Astrocyte (in vitro differentiated cells and primary cell): ENCODE measurements around the gene SH3BGRL2. TPM values are rescaled to one million over a fixed set of nuclear protein-coding genes. Genes with fewer than 3 reads are reported as not detected.
"Not testable (repeated sequence)": the region's sequence is repeated elsewhere in the genome, so short reads cannot be mapped to it uniquely, and the experiment has no call there.

Source experiments
- DNase-seq: peaks from one replicate; pipeline ENCODE4 v3.0.0-alpha.2; 2010; ENCODE audit warnings: low read depth
- FAIRE-seq: peaks from 2 replicates; lab custom pipeline; 2011; peaks lifted over from hg19 to GRCh38; lab: Jason Lieb, UNC
- H2AFZ ChIP-seq: 2 replicates; pipeline ENCODE4 v1.6.0; 2012; ENCODE audit warnings: low read depth, low read length, inconsistent platforms
- H3K27ac ChIP-seq: 2 replicates; pipeline ENCODE4 v1.5.1; 2011; ENCODE audit warnings: low read depth, low read length, inconsistent platforms
- H3K27me3 ChIP-seq: 2 replicates; pipeline ENCODE4 v1.6.0; 2011; ENCODE audit warnings: low read length, inconsistent platforms; ENCODE audit not compliant: insufficient read depth
- H3K36me3 ChIP-seq: 2 replicates; pipeline ENCODE4 v1.5.1; 2011; ENCODE audit warnings: low read length, inconsistent platforms; ENCODE audit not compliant: insufficient read depth
- H3K4me1 ChIP-seq: 2 replicates; pipeline ENCODE4 v1.5.1; 2011; ENCODE audit warnings: low read length, inconsistent platforms; ENCODE audit not compliant: insufficient read depth
- H3K4me2 ChIP-seq: 2 replicates; pipeline ENCODE4 v1.6.0; 2012; ENCODE audit warnings: low read length, inconsistent platforms
- H3K4me3 ChIP-seq: 2 replicates; pipeline ENCODE4 v1.5.1; 2011; ENCODE audit warnings: low read depth, mild to moderate bottlenecking, low read length, inconsistent platforms; ENCODE audit not compliant: insufficient read depth
- H3K79me2 ChIP-seq: 2 replicates; pipeline ENCODE4 v1.6.0; 2012; ENCODE audit warnings: mild to moderate bottlenecking, low read length, inconsistent platforms; ENCODE audit not compliant: insufficient read depth
- H3K9ac ChIP-seq: 2 replicates; pipeline ENCODE4 v1.6.0; 2012; ENCODE audit warnings: mild to moderate bottlenecking, low read length, inconsistent platforms
- H3K9me3 ChIP-seq: 2 replicates; pipeline ENCODE4 v1.5.1; 2012; ENCODE audit warnings: low read depth, mild to moderate bottlenecking, low read length, inconsistent platforms; ENCODE audit not compliant: insufficient read depth
- H4K20me1 ChIP-seq: 2 replicates; pipeline ENCODE4 v1.6.0; 2012; ENCODE audit warnings: low read length, inconsistent platforms; ENCODE audit not compliant: insufficient read depth
- H3K27ac Mint-ChIP-seq: one replicate; pipeline ENCODE4 v1.8.0; 2021; ENCODE audit warnings: mild to moderate bottlenecking, mixed read lengths; ENCODE audit not compliant: unreplicated experiment
- H3K27me3 Mint-ChIP-seq: one replicate; pipeline ENCODE4 v1.8.0; 2021; ENCODE audit warnings: low read depth, mixed read lengths; ENCODE audit not compliant: unreplicated experiment
- H3K36me3 Mint-ChIP-seq: one replicate; pipeline ENCODE4 v1.8.0; 2021; ENCODE audit warnings: low read depth, mixed read lengths; ENCODE audit not compliant: unreplicated experiment
- H3K4me1 Mint-ChIP-seq: one replicate; pipeline ENCODE4 v1.8.0; 2021; ENCODE audit warnings: low read depth, mixed read lengths; ENCODE audit not compliant: unreplicated experiment
- H3K4me3 Mint-ChIP-seq: one replicate; pipeline ENCODE4 v1.8.0; 2021; ENCODE audit warnings: mild to moderate bottlenecking, moderate library complexity, mixed read lengths; ENCODE audit not compliant: unreplicated experiment
- H3K9me3 Mint-ChIP-seq: one replicate; pipeline ENCODE4 v1.8.0; 2021; ENCODE audit warnings: mild to moderate bottlenecking, mixed read lengths; ENCODE audit not compliant: unreplicated experiment
- CTCF ChIP-seq: IDR thresholded peaks from 2 replicates; pipeline ENCODE4 v1.5.1; 2011; ENCODE audit warnings: low read depth, mild to moderate bottlenecking, inconsistent platforms, low read length, moderate library complexity; ENCODE audit not compliant: insufficient read depth
- EZH2 ChIP-seq: IDR thresholded peaks from 2 replicates; pipeline ENCODE4 v1.6.1; 2012; ENCODE audit warnings: mild to moderate bottlenecking, low read length, inconsistent platforms; ENCODE audit not compliant: insufficient read depth
- total RNA-seq: library from RNA; stranded (reverse); gene quantifications from 2 replicates; pipeline ENCODE4 v1.2.1, GENCODE V29; 2021

The SH3BGRL2 gene
- total RNA-seq, 1 donor from 2014 or later = 15.9 TPM

- FAIRE-seq (no peak), DNase-seq (no peak)
- H3K4me1 Mint-ChIP-seq = no peaks in the 10 kb centered on the region
- H3K79me2 ChIP-seq = no peaks in the 10 kb centered on the region
- H3K9ac ChIP-seq = no peak overlapping the region
- no peak overlapping the region for H3K4me2 ChIP-seq
- H2AFZ ChIP-seq = no peak overlapping the region
- no peaks in the 10 kb centered on the region for H3K27me3 ChIP-seq
- no peaks in the 10 kb centered on the region for H4K20me1 ChIP-seq
- no peaks in the 10 kb centered on the region for H3K4me1 ChIP-seq
- H3K27me3 Mint-ChIP-seq = no peaks in the 10 kb centered on the region
- H3K27ac Mint-ChIP-seq = no peak overlapping the region
- H3K36me3 ChIP-seq = no peaks in the 10 kb centered on the region
- H3K36me3 Mint-ChIP-seq = no peaks in the 10 kb centered on the region
- H3K9me3 Mint-ChIP-seq = no peaks in the 10 kb centered on the region
- TF ChIP-seq CTCF (no peak), EZH2 (no peak)
- H3K4me3 ChIP-seq = no peak overlapping the region
- no peaks in the 10 kb centered on the region for H3K9me3 ChIP-seq
- H3K27ac ChIP-seq = no peak overlapping the region
- H3K4me3 Mint-ChIP-seq = no peak overlapping the region
Measured at GRCh38 chr6:79742030-79742429, 110.9 kb downstream of the SH3BGRL2 start.

DNA sequence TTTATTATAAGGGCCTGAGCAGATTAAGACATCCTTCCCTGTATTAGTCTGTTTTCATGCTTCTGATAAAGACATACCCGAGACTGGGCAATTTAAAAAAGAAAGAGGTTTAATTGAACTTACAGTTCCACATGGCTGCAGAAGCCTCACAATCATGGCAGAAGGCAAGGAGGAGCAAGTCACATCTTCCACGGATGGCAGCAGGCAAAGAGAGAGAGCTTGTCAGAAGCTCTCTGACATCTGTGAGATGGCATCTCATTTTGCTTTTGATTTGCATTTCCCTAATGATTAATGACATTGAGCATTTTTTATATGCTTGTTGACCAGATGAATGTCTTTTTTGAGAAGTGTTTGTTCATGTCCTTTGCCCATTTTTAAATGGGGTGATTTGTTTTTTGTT lies 114.2 kb downstream of the SH3BGRL2 start:
- H4K20me1 ChIP-seq, H3K4me3 Mint-ChIP-seq, FAIRE-seq, H3K36me3 ChIP-seq, H3K27me3 ChIP-seq, DNase-seq, H3K27ac ChIP-seq, H3K9ac ChIP-seq, H3K27ac Mint-ChIP-seq, H3K4me2 ChIP-seq, H3K4me1 ChIP-seq, H3K9me3 ChIP-seq, H3K36me3 Mint-ChIP-seq, H3K9me3 Mint-ChIP-seq, H2AFZ ChIP-seq, H3K4me3 ChIP-seq, H3K4me1 Mint-ChIP-seq, H3K79me2 ChIP-seq, H3K27me3 Mint-ChIP-seq: not testable (repeated sequence)

DNA sequence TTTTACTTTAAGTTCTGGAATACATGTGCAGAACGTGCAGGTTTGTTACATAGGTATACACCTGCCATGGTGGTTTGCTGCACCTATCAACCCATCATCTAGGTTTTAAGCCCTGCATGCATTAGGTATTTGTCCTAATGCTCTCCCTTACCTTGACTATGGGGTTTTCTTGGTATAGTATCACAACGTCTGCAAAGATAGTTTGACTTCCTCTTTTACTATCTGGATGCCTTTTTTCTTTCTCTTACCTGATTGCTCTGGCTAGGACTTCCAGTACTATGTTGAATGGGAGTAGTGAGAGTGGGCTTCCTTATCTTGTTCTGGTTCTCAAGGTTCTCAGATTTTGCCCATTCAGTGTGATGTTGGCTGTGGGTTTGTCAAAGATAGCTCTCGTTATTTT lies 115.2 kb downstream of the SH3BGRL2 start:
- H3K27me3 Mint-ChIP-seq, H3K9ac ChIP-seq, H3K9me3 Mint-ChIP-seq, H3K4me1 ChIP-seq, H3K27me3 ChIP-seq, H3K79me2 ChIP-seq, H2AFZ ChIP-seq, H3K4me2 ChIP-seq, H3K9me3 ChIP-seq, H3K4me3 ChIP-seq, FAIRE-seq, H4K20me1 ChIP-seq, DNase-seq, H3K36me3 ChIP-seq, H3K27ac ChIP-seq, H3K4me1 Mint-ChIP-seq, H3K4me3 Mint-ChIP-seq, H3K36me3 Mint-ChIP-seq, H3K27ac Mint-ChIP-seq: not testable (repeated sequence)

DNA sequence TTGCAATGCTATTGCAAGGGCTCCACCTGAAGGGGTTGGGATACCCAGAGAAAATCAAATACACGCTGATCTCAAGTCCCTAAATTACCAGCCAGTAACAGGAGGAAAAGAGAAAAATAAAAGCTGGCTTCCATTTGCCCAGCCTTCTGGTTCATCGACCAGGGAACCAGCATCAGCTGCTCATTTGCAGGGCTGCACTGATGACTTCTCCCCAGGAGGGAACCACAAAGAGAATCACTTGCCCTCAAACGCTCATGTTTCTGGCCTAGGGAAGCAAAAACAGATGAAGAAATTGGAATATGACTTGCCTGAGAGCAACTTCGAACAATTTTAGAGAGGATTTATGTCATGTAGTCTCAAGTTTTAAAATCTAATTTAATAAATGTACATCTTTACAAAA lies 119.7 kb downstream of the SH3BGRL2 start:
- Histone ChIP-seq H3K9ac (no peak overlapping the region), H3K4me3 (no peak overlapping the region), H3K27me3 (no peaks in the 10 kb centered on the region), H3K36me3 (no peaks in the 10 kb centered on the region), H3K4me1 (no peaks in the 10 kb centered on the region), H4K20me1 (no peaks in the 10 kb centered on the region), H2AFZ (no peak overlapping the region), H3K79me2 (no peaks in the 10 kb centered on the region), H3K27ac (no peak overlapping the region), H3K9me3 (no peaks in the 10 kb centered on the region), H3K4me2 (no peak overlapping the region)
- no peaks in the 10 kb centered on the region for H3K9me3 Mint-ChIP-seq
- no peak overlapping the region for H3K27ac Mint-ChIP-seq
- no peak for DNase-seq
- no peaks in the 10 kb centered on the region for H3K4me1 Mint-ChIP-seq
- FAIRE-seq = no peak
- no peaks in the 10 kb centered on the region for H3K27me3 Mint-ChIP-seq
- H3K36me3 Mint-ChIP-seq = no peaks in the 10 kb centered on the region
- no peak overlapping the region for H3K4me3 Mint-ChIP-seq
- TF ChIP-seq CTCF (no peak), EZH2 (no peak)
